CD14-positive monocyte (primary cell): ENCODE results near the gene CRX. TPM values are rescaled to one million over a fixed set of nuclear protein-coding genes. Genes with fewer than 3 reads are reported as not detected.
"Not testable (repeated sequence)": the region's sequence is repeated elsewhere in the genome, so short reads cannot be mapped to it uniquely, and the experiment has no call there.

Source experiments
- DNase-seq, 3 donors: peaks; one replicate each; pipeline ENCODE4 v3.0.0-alpha.2; 2011 to 2022
- H2AFZ ChIP-seq: 2 replicates; pipeline ENCODE4 v1.6.0; 2012; ENCODE audit warnings: mild to moderate bottlenecking, low read depth, low read length, inconsistent platforms; ENCODE audit not compliant: insufficient read depth, poor library complexity, severe bottlenecking
- H3K27ac ChIP-seq, 2 donors: 1 replicate in 1 of 2; 2 replicates in 1 of 2; pipeline ENCODE4 v1.5.1; 2012 to 2013; ENCODE audit warnings: low read length in 2 of 2, control low read depth in 1 of 2, inconsistent platforms in 1 of 2, low read depth in 1 of 2, mild to moderate bottlenecking in 1 of 2
- H3K27me3 ChIP-seq, 2 donors: one replicate each; pipeline versions ENCODE4 v1.6.0 to v1.6.1; 2011 to 2013; ENCODE audit warnings: low read length in 2 of 2; ENCODE audit not compliant: control insufficient read depth in 2 of 2, insufficient read depth in 2 of 2
- H3K36me3 ChIP-seq, 2 donors: replicated peaks in 1 of 2; 1 replicate in 1 of 2; 2 replicates in 1 of 2; pipeline versions ENCODE4 v1.5.1 to v1.6.1; 2012 to 2013; ENCODE audit warnings: low read length in 2 of 2, control low read depth in 1 of 2, inconsistent platforms in 1 of 2, mild to moderate bottlenecking in 1 of 2; ENCODE audit not compliant: insufficient read depth in 2 of 2, control insufficient read depth in 1 of 2
- H3K4me1 ChIP-seq, 2 donors: 1 replicate in 1 of 2; 2 replicates in 1 of 2; pipeline versions ENCODE4 v1.5.1 to v1.6.1; 2012 to 2013; ENCODE audit warnings: low read length in 2 of 2, control low read depth in 1 of 2, inconsistent platforms in 1 of 2, mild to moderate bottlenecking in 1 of 2, moderate library complexity in 1 of 2; ENCODE audit not compliant: insufficient read depth in 2 of 2, control insufficient read depth in 1 of 2
- H3K4me2 ChIP-seq: replicated peaks from 2 replicates; pipeline ENCODE3; 2012; ENCODE audit warnings: low read length, moderate library complexity, mild to moderate bottlenecking; ENCODE audit not compliant: poor library complexity, severe bottlenecking; ENCODE audit errors: extremely low read depth
- H3K4me3 ChIP-seq, 3 experiments: fragments of 200-600 bp in 1 of 3; sonication (generic) in 1 of 3; replicated peaks in 1 of 3; 1 replicate in 2 of 3; 2 replicates in 1 of 3; pipeline ENCODE4 v1.5.1; 2011 to 2013; ENCODE audit warnings: low read length in 3 of 3, mild to moderate bottlenecking in 3 of 3, control low read depth in 2 of 3, low read depth in 2 of 3, inconsistent platforms in 1 of 3, moderate library complexity in 1 of 3
- H3K79me2 ChIP-seq: 2 replicates; pipeline ENCODE4 v1.6.0; 2012; ENCODE audit warnings: mild to moderate bottlenecking, control low read depth, inconsistent platforms, low read length, moderate library complexity; ENCODE audit not compliant: insufficient read depth
- H3K9ac ChIP-seq: 2 replicates; pipeline ENCODE4 v1.6.0; 2017; ENCODE audit warnings: low read length, mild to moderate bottlenecking; ENCODE audit not compliant: insufficient read depth, poor library complexity, severe bottlenecking
- H3K9me3 ChIP-seq, 2 donors: replicated peaks in 1 of 2; 1 replicate in 1 of 2; 2 replicates in 1 of 2; pipeline versions ENCODE4 v1.5.1 to v1.6.1; 2012 to 2013; ENCODE audit warnings: low read length in 2 of 2, control low read depth in 1 of 2; ENCODE audit not compliant: control insufficient read depth in 1 of 2, insufficient read depth in 1 of 2
- H4K20me1 ChIP-seq: 2 replicates; pipeline ENCODE4 v1.6.0; 2012; ENCODE audit warnings: mild to moderate bottlenecking, low read length, control low read depth, moderate library complexity; ENCODE audit not compliant: insufficient read depth
- H3K27ac Mint-ChIP-seq, 7 donors: one replicate each; pipeline ENCODE4 v1.8.0; 2020; ENCODE audit warnings: mild to moderate bottlenecking in 7 of 7, mixed read lengths in 7 of 7, moderate library complexity in 6 of 7, inconsistent platforms in 2 of 7
- H3K27me3 Mint-ChIP-seq, 3 donors: one replicate each; pipeline ENCODE4 v1.8.0; 2021 to 2022; ENCODE audit warnings: low read depth in 3 of 3, mild to moderate bottlenecking in 3 of 3, mixed read lengths in 3 of 3, moderate library complexity in 3 of 3, inconsistent platforms in 1 of 3
- H3K36me3 Mint-ChIP-seq, 2 donors: one replicate each; pipeline ENCODE4 v1.8.0; 2020; ENCODE audit warnings: mixed read lengths in 2 of 2, inconsistent platforms in 1 of 2, mild to moderate bottlenecking in 1 of 2
- H3K4me1 Mint-ChIP-seq: one replicate; pipeline ENCODE4 v1.8.0; 2020; ENCODE audit warnings: mild to moderate bottlenecking, mixed read lengths
- H3K4me3 Mint-ChIP-seq, 2 donors: one replicate each; pipeline ENCODE4 v1.8.0; 2020; ENCODE audit warnings: mild to moderate bottlenecking in 2 of 2, mixed read lengths in 2 of 2, moderate library complexity in 1 of 2
- H3K9me3 Mint-ChIP-seq, 7 donors: one replicate each; pipeline ENCODE4 v1.8.0; 2020 to 2022; ENCODE audit warnings: mixed read lengths in 7 of 7, mild to moderate bottlenecking in 6 of 7, moderate library complexity in 6 of 7, inconsistent platforms in 2 of 7
- CTCF ChIP-seq: fragments of 200-600 bp; IDR thresholded peaks from one replicate; pipeline ENCODE4 v1.8.0; 2022; ENCODE audit warnings: antibody characterized with exemption, mild to moderate bottlenecking
- WGBS: methylation state at CpG from one replicate; pipeline ENCODE4 v1.1.5; 2013; ENCODE audit warnings: missing lambda C conversion rate; ENCODE audit not compliant: insufficient coverage; 5-methylcytosine and 5-hydroxymethylcytosine counted together
- intact Hi-C, 2 donors: fragments of 100-400 bp; cut with micrococcal nuclease; formaldehyde crosslinking; loops; one replicate each; pipeline versions ENCODE4 v1.15.0 to v1.15.1; 2023
- polyA plus RNA-seq, 3 donors: library from polyadenylated mRNA; depleted of rRNA in 1 of 3; unstranded in 2 of 3; stranded (reverse) in 1 of 3; fragments of 300-500 nt in 2 of 3; fragments of >200 nt in 1 of 3; fragmentation: Illumina TruSeq in 2 of 3; gene quantifications; 1 replicate in 2 of 3; 2 replicates in 1 of 3; pipeline ENCODE4 v1.2.3, GENCODE V29; 2012 to 2021

Gene CRX
- polyA plus RNA-seq, 3 donors = not detected

- Mint-ChIP-seq H3K27me3 (peaks cover 0 to 4% (median 3%) of the 10 kb centered on the region in 3 donors), H3K4me3 (no peak overlapping the region), H3K27ac (peak overlapping the region in 1 of 7 donors; percentile 33), H3K4me1 (peaks cover 23% of the 10 kb centered on the region), H3K9me3 (peaks cover 0 to 3% (median 0%) of the 10 kb centered on the region in 7 donors), H3K36me3 (peaks cover 41 to 57% of the 10 kb centered on the region in 2 donors)
- no peaks in the 10 kb centered on the region for H3K9me3 ChIP-seq
- no peak for TF ChIP-seq CTCF
- H4K20me1 ChIP-seq = no peaks in the 10 kb centered on the region
- H2AFZ ChIP-seq = no peak overlapping the region
- peaks cover 15 to 25% of the 10 kb centered on the region in 2 donors for H3K4me1 ChIP-seq
- WGBS = 96% methylated on average over 8 of the region's 9 CpGs
- peaks cover 13% of the 10 kb centered on the region for H3K79me2 ChIP-seq
- no peak for DNase-seq
- H3K27ac ChIP-seq = no peak overlapping the region
- H3K4me3 ChIP-seq = no peak overlapping the region
- peaks cover 26 to 50% of the 10 kb centered on the region in 2 donors for H3K36me3 ChIP-seq
- no peaks in the 10 kb centered on the region for H3K27me3 ChIP-seq
- intact Hi-C loops = no loop called here
- no peak overlapping the region for H3K9ac ChIP-seq
- H3K4me2 ChIP-seq = no peak overlapping the region
Observed at GRCh38 chr19:47781590-47782262, 40.0 kb upstream of the CRX start.

GRCh38 chr19:47786566-47786965 lies 35.2 kb upstream of the CRX start:
- Histone ChIP-seq H4K20me1 (no peaks in the 10 kb centered on the region), H3K4me2 (no peak overlapping the region), H3K27me3 (no peaks in the 10 kb centered on the region), H3K36me3 (peaks cover 19 to 39% of the 10 kb centered on the region in 2 donors), H3K79me2 (no peaks in the 10 kb centered on the region), H2AFZ (no peak overlapping the region), H3K9ac (no peak overlapping the region), H3K9me3 (no peaks in the 10 kb centered on the region), H3K4me1 (no peaks in the 10 kb centered on the region), H3K27ac (no peak overlapping the region), H3K4me3 (no peak overlapping the region)
- H3K4me1 Mint-ChIP-seq = peaks cover 1% of the 10 kb centered on the region
- WGBS = 100% methylated on average over 1 of the region's 7 CpGs
- no peak overlapping the region for H3K27ac Mint-ChIP-seq
- H3K4me3 Mint-ChIP-seq = no peak overlapping the region
- no peak for DNase-seq
- H3K36me3 Mint-ChIP-seq = peaks cover 34 to 49% of the 10 kb centered on the region in 2 donors
- H3K27me3 Mint-ChIP-seq = peaks cover 2 to 7% (median 3%) of the 10 kb centered on the region in 3 donors
- TF ChIP-seq CTCF = no peak
- peaks cover 0 to 4% (median 0%) of the 10 kb centered on the region in 7 donors for H3K9me3 Mint-ChIP-seq
- intact Hi-C loops = loop anchor here in 1 of 2 donors (5.0 kb wide), 1 partner anchor 74 kb away; the partner anchor contains the start of gene EHD2

GRCh38 chr19:47787307-47787706 lies 34.4 kb upstream of the CRX start:
- peaks cover 12 to 31% of the 10 kb centered on the region in 2 donors for H3K36me3 ChIP-seq
- H3K9me3 Mint-ChIP-seq, H3K27me3 ChIP-seq, H2AFZ ChIP-seq, H3K4me1 ChIP-seq, H3K9me3 ChIP-seq, H3K27ac ChIP-seq, DNase-seq, H3K4me1 Mint-ChIP-seq, H3K27me3 Mint-ChIP-seq, H3K4me3 Mint-ChIP-seq, H3K79me2 ChIP-seq, H3K9ac ChIP-seq, H3K4me2 ChIP-seq, H3K27ac Mint-ChIP-seq, H4K20me1 ChIP-seq, H3K4me3 ChIP-seq: not testable (repeated sequence)
- peaks cover 27 to 42% of the 10 kb centered on the region in 2 donors for H3K36me3 Mint-ChIP-seq
- intact Hi-C loops = loop anchor here in 1 of 2 donors (5.0 kb wide), 1 partner anchor 75 kb away; the partner anchor contains the start of gene EHD2
- 98% methylated on average over 7 of the region's 10 CpGs for WGBS
